Activated naive CD4-positive, alpha-beta T cell treated with Interleukin-2 at 50 U/mL for 16 hours (primary cell): ENCODE data around the gene FGF4.
"Not testable (repeated sequence)": the region's sequence is repeated elsewhere in the genome, so short reads cannot be mapped to it uniquely, and the experiment has no call there.

Experiments
- DNase-seq: peaks from one replicate; pipeline ENCODE4 v3.0.0-alpha.2; 2020

Gene FGF4

GRCh38 chr11:69770540-69770939, 4.6 kb downstream of the FGF4 start:
- DNase-seq, result no peak

GRCh38 chr11:69765498-69765995, 9.6 kb downstream of the FGF4 start:
- DNase-seq, result no peak

- not testable (repeated sequence) for DNase-seq
Measured at GRCh38 chr11:69764918-69765317, 10.2 kb downstream of the FGF4 start.

- no peak for DNase-seq
Measured at GRCh38 chr11:69760319-69760718, 14.8 kb downstream of the FGF4 start.

GRCh38 chr11:69752890-69753289, 22.3 kb downstream of the FGF4 start:
- no peak for DNase-seq

GRCh38 chr11:69750875-69751597, 24.1 kb downstream of the FGF4 start:
- no peak for DNase-seq

- DNase-seq, result no peak
Measured at GRCh38 chr11:69750108-69750850, 24.9 kb downstream of the FGF4 start.

- no peak for DNase-seq
Measured at GRCh38 chr11:69748637-69749036, 26.5 kb downstream of the FGF4 start.

GRCh38 chr11:69746752-69747742, 28.1 kb downstream of the FGF4 start:
- no peak for DNase-seq

GRCh38 chr11:69746140-69746539, 29.0 kb downstream of the FGF4 start:
- no peak for DNase-seq

- DNase-seq, result no peak
Measured at GRCh38 chr11:69745201-69745600, 29.9 kb downstream of the FGF4 start.

- no peak for DNase-seq
Measured at GRCh38 chr11:69744435-69744834, 30.7 kb downstream of the FGF4 start.

- no peak for DNase-seq
Measured at GRCh38 chr11:69734841-69735240, 40.3 kb downstream of the FGF4 start.

GRCh38 chr11:69734367-69734766, 40.8 kb downstream of the FGF4 start:
- DNase-seq, result no peak

GRCh38 chr11:69732910-69733309, 42.2 kb downstream of the FGF4 start:
- no peak for DNase-seq

- DNase-seq, result no peak
Measured at GRCh38 chr11:69731110-69731509, 44.0 kb downstream of the FGF4 start.

- no peak for DNase-seq
Measured at GRCh38 chr11:69730500-69730899, 44.6 kb downstream of the FGF4 start.

- DNase-seq, result no peak
Measured at GRCh38 chr11:69729252-69729651, 45.9 kb downstream of the FGF4 start.

- no peak for DNase-seq
Measured at GRCh38 chr11:69727266-69727665, 47.9 kb downstream of the FGF4 start.

GRCh38 chr11:69726481-69726880, 48.7 kb downstream of the FGF4 start:
- DNase-seq, result no peak

GRCh38 chr11:69726019-69726418, 49.1 kb downstream of the FGF4 start:
- DNase-seq, result no peak

- DNase-seq, result no peak
Measured at GRCh38 chr11:69721745-69722144, 53.4 kb downstream of the FGF4 start.

- DNase-seq, result no peak
Measured at GRCh38 chr11:69721106-69721505, 54.0 kb downstream of the FGF4 start.
